GM19328 (cell line): ENCODE measurements around the gene LRRC4B.

ENCODE experiments used
- ATAC-seq: cut with Tn5 transposase; IDR thresholded peaks from one replicate; pipeline ENCODE4 v1.9.1; 2021; ENCODE audit warnings: mild to moderate bottlenecking, moderate library complexity; ENCODE audit not compliant: unreplicated experiment

LRRC4B gene

GRCh38 chr19:50554212-50554611, 14.0 kb downstream of the LRRC4B start:
- ATAC-seq = no peak

GRCh38 chr19:50553134-50553703, 15.0 kb downstream of the LRRC4B start:
- ATAC-seq = no peak

GRCh38 chr19:50552540-50552939, 15.7 kb downstream of the LRRC4B start:
- ATAC-seq = no peak

GRCh38 chr19:50551715-50552187, 16.5 kb downstream of the LRRC4B start:
- no peak for ATAC-seq

GRCh38 chr19:50551034-50551714, 17.1 kb downstream of the LRRC4B start:
- ATAC-seq = no peak

GRCh38 chr19:50550594-50550966, 17.7 kb downstream of the LRRC4B start:
- ATAC-seq = no peak

GRCh38 chr19:50549927-50550593, 18.2 kb downstream of the LRRC4B start:
- ATAC-seq = no peak

GRCh38 chr19:50549059-50549926, 18.9 kb downstream of the LRRC4B start:
- ATAC-seq = no peak

GRCh38 chr19:50548191-50549058, 19.8 kb downstream of the LRRC4B start:
- no peak for ATAC-seq

GRCh38 chr19:50547385-50548190, 20.6 kb downstream of the LRRC4B start:
- no peak for ATAC-seq

- no peak for ATAC-seq
Observed at GRCh38 chr19:50546527-50547221, 21.6 kb downstream of the LRRC4B start.

GRCh38 chr19:50542943-50543342, 25.3 kb downstream of the LRRC4B start:
- ATAC-seq = no peak

- ATAC-seq = no peak
Observed at GRCh38 chr19:50537769-50538230, 30.4 kb downstream of the LRRC4B start.

GRCh38 chr19:50537306-50537685, 30.9 kb downstream of the LRRC4B start:
- ATAC-seq = no peak

- ATAC-seq = no peak
Observed at GRCh38 chr19:50536662-50537305, 31.5 kb downstream of the LRRC4B start.

GRCh38 chr19:50535672-50536187, 32.5 kb downstream of the LRRC4B start:
- ATAC-seq = no peak

GRCh38 chr19:50534478-50534877, 33.8 kb downstream of the LRRC4B start:
- no peak for ATAC-seq

- no peak for ATAC-seq
Observed at GRCh38 chr19:50532952-50533351, 35.3 kb downstream of the LRRC4B start.
